ENCODE results near the gene UBE2G1.
"Not testable (repeated sequence)": the region's sequence is repeated elsewhere in the genome, so short reads cannot be mapped to it uniquely, and the experiment has no call there.

Gene UBE2G1

GRCh38 chr17:4362141-4362540 is 4.3 kb downstream of the UBE2G1 start:
- Mint-ChIP-seq H3K4me3 (no peak overlapping the region), H3K27me3 (ENCODE audit: low read depth) (no peaks in the 10 kb centered on the region), H3K4me1 (ENCODE audit: low read depth) (peaks cover 30% of the 10 kb centered on the region), H3K36me3 (ENCODE audit: low read depth) (peaks cover 15% of the 10 kb centered on the region), H3K9me3 (no peaks in the 10 kb centered on the region), H3K27ac (no peak overlapping the region)

- Mint-ChIP-seq H3K27ac (no peak overlapping the region), H3K4me1 (ENCODE audit: low read depth) (peaks cover 23% of the 10 kb centered on the region), H3K4me3 (no peak overlapping the region), H3K9me3 (no peaks in the 10 kb centered on the region), H3K27me3 (ENCODE audit: low read depth) (no peaks in the 10 kb centered on the region), H3K36me3 (ENCODE audit: low read depth) (peaks cover 9% of the 10 kb centered on the region)
These were observed 8.3 kb downstream of the UBE2G1 start for GRCh38 chr17:4358154-4358553.

- no peak overlapping the region for H3K4me3 Mint-ChIP-seq
- peaks cover 8% of the 10 kb centered on the region for H3K36me3 Mint-ChIP-seq (ENCODE audit: low read depth)
- no peak overlapping the region for H3K27ac Mint-ChIP-seq
- no peaks in the 10 kb centered on the region for H3K27me3 Mint-ChIP-seq (ENCODE audit: low read depth)
- no peaks in the 10 kb centered on the region for H3K9me3 Mint-ChIP-seq
- peaks cover 21% of the 10 kb centered on the region for H3K4me1 Mint-ChIP-seq (ENCODE audit: low read depth)
These were observed 8.8 kb downstream of the UBE2G1 start for GRCh38 chr17:4357671-4358070.

- Mint-ChIP-seq H3K27ac (no peak overlapping the region), H3K4me3 (no peak overlapping the region), H3K36me3 (ENCODE audit: low read depth) (peaks cover 6% of the 10 kb centered on the region), H3K4me1 (ENCODE audit: low read depth) (peaks cover 21% of the 10 kb centered on the region), H3K9me3 (no peaks in the 10 kb centered on the region), H3K27me3 (ENCODE audit: low read depth) (no peaks in the 10 kb centered on the region)
These were observed 9.3 kb downstream of the UBE2G1 start for GRCh38 chr17:4357030-4357628.

- H3K9me3 Mint-ChIP-seq, result no peaks in the 10 kb centered on the region
- no peak overlapping the region for H3K4me3 Mint-ChIP-seq
- peaks cover 21% of the 10 kb centered on the region for H3K4me1 Mint-ChIP-seq (ENCODE audit: low read depth)
- no peak overlapping the region for H3K27ac Mint-ChIP-seq
- peaks cover 4% of the 10 kb centered on the region for H3K36me3 Mint-ChIP-seq (ENCODE audit: low read depth)
- no peaks in the 10 kb centered on the region for H3K27me3 Mint-ChIP-seq (ENCODE audit: low read depth)
These were observed 11.5 kb downstream of the UBE2G1 start for GRCh38 chr17:4354862-4355514.

GRCh38 chr17:4354206-4354605 is 12.3 kb downstream of the UBE2G1 start:
- Mint-ChIP-seq H3K9me3 (no peaks in the 10 kb centered on the region), H3K36me3 (ENCODE audit: low read depth) (peaks cover 4% of the 10 kb centered on the region), H3K27ac (no peak overlapping the region), H3K27me3 (ENCODE audit: low read depth) (no peaks in the 10 kb centered on the region), H3K4me1 (ENCODE audit: low read depth) (peaks cover 19% of the 10 kb centered on the region), H3K4me3 (no peak overlapping the region)

GRCh38 chr17:4350214-4350613 is 16.3 kb downstream of the UBE2G1 start:
- H3K27ac Mint-ChIP-seq, H3K4me3 Mint-ChIP-seq: not testable (repeated sequence)
- peaks cover 19% of the 10 kb centered on the region for H3K4me1 Mint-ChIP-seq (ENCODE audit: low read depth)

GRCh38 chr17:4345581-4346252 is 20.8 kb downstream of the UBE2G1 start:
- Mint-ChIP-seq H3K9me3 (no peaks in the 10 kb centered on the region), H3K4me1 (ENCODE audit: low read depth) (peaks cover 9% of the 10 kb centered on the region), H3K27me3 (ENCODE audit: low read depth) (no peaks in the 10 kb centered on the region), H3K27ac (no peak overlapping the region), H3K4me3 (no peak overlapping the region), H3K36me3 (ENCODE audit: low read depth) (no peaks in the 10 kb centered on the region)

More at GRCh38 chr17:4350214-4350613, 16.3 kb downstream of the UBE2G1 start:
- H3K36me3 Mint-ChIP-seq (ENCODE audit: low read depth); H3K27me3 Mint-ChIP-seq (ENCODE audit: low read depth); H3K9me3 Mint-ChIP-seq: not testable (repeated sequence)

GRCh38 chr17:4344926-4345325 is 21.5 kb downstream of the UBE2G1 start:
- Mint-ChIP-seq H3K4me3 (no peak overlapping the region), H3K36me3 (ENCODE audit: low read depth) (no peaks in the 10 kb centered on the region), H3K27ac (no peak overlapping the region), H3K4me1 (ENCODE audit: low read depth) (peaks cover 14% of the 10 kb centered on the region), H3K27me3 (ENCODE audit: low read depth) (no peaks in the 10 kb centered on the region), H3K9me3 (no peaks in the 10 kb centered on the region)

- no peaks in the 10 kb centered on the region for H3K36me3 Mint-ChIP-seq (ENCODE audit: low read depth)
- H3K27me3 Mint-ChIP-seq (ENCODE audit: low read depth), result no peaks in the 10 kb centered on the region
- H3K27ac Mint-ChIP-seq, result no peak overlapping the region
- H3K9me3 Mint-ChIP-seq, result no peaks in the 10 kb centered on the region
- H3K4me3 Mint-ChIP-seq, result no peak overlapping the region
- peaks cover 12% of the 10 kb centered on the region for H3K4me1 Mint-ChIP-seq (ENCODE audit: low read depth)
These were observed 23.9 kb downstream of the UBE2G1 start for GRCh38 chr17:4342535-4342934.

GRCh38 chr17:4341616-4341977 is 24.9 kb downstream of the UBE2G1 start:
- no peaks in the 10 kb centered on the region for H3K27me3 Mint-ChIP-seq (ENCODE audit: low read depth)
- H3K27ac Mint-ChIP-seq, result no peak overlapping the region
- peaks cover 13% of the 10 kb centered on the region for H3K4me1 Mint-ChIP-seq (ENCODE audit: low read depth)
- no peaks in the 10 kb centered on the region for H3K36me3 Mint-ChIP-seq (ENCODE audit: low read depth)
- no peak overlapping the region for H3K4me3 Mint-ChIP-seq
- H3K9me3 Mint-ChIP-seq, result no peaks in the 10 kb centered on the region

GRCh38 chr17:4340914-4341615 is 25.4 kb downstream of the UBE2G1 start:
- Mint-ChIP-seq H3K4me1 (ENCODE audit: low read depth) (peaks cover 12% of the 10 kb centered on the region), H3K27me3 (ENCODE audit: low read depth) (no peaks in the 10 kb centered on the region), H3K4me3 (no peak overlapping the region), H3K27ac (no peak overlapping the region), H3K9me3 (no peaks in the 10 kb centered on the region), H3K36me3 (ENCODE audit: low read depth) (no peaks in the 10 kb centered on the region)

- peak overlapping the region; percentile 21 for H3K4me3 Mint-ChIP-seq
- H3K9me3 Mint-ChIP-seq, result no peaks in the 10 kb centered on the region
- H3K27ac Mint-ChIP-seq, result peak overlapping the region; percentile 50
- peaks cover 4% of the 10 kb centered on the region for H3K36me3 Mint-ChIP-seq (ENCODE audit: low read depth)
- no peaks in the 10 kb centered on the region for H3K27me3 Mint-ChIP-seq (ENCODE audit: low read depth)
- peaks cover 20% of the 10 kb centered on the region for H3K4me1 Mint-ChIP-seq (ENCODE audit: low read depth)
These were observed 31.5 kb downstream of the UBE2G1 start for GRCh38 chr17:4334776-4335584.

GRCh38 chr17:4334332-4334731 is 32.1 kb downstream of the UBE2G1 start:
- Mint-ChIP-seq H3K36me3 (ENCODE audit: low read depth) (peaks cover 8% of the 10 kb centered on the region), H3K4me3 (no peak overlapping the region), H3K27ac (no peak overlapping the region), H3K9me3 (no peaks in the 10 kb centered on the region), H3K27me3 (ENCODE audit: low read depth) (no peaks in the 10 kb centered on the region), H3K4me1 (ENCODE audit: low read depth) (peaks cover 20% of the 10 kb centered on the region)
